Suppressor macrophage treated with lipopolysaccharide for 4 hours (primary cell): ENCODE results near the gene PRPF18.
"Not testable (repeated sequence)": the region's sequence is repeated elsewhere in the genome, so short reads cannot be mapped to it uniquely, and the experiment has no call there.

Experiments
- DNase-seq: peaks from one replicate; pipeline ENCODE4 v3.0.0-alpha.2; 2020

PRPF18 gene, protein sequence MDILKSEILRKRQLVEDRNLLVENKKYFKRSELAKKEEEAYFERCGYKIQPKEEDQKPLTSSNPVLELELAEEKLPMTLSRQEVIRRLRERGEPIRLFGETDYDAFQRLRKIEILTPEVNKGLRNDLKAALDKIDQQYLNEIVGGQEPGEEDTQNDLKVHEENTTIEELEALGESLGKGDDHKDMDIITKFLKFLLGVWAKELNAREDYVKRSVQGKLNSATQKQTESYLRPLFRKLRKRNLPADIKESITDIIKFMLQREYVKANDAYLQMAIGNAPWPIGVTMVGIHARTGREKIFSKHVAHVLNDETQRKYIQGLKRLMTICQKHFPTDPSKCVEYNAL

GRCh38 chr10:13586676-13587355 lies at the start of gene PRPF18:
PRPF18 (plus strand) TSS chr10:13586965; CDS start chr10:13587087, 122 bp downstream.
- peak; percentile 95 for DNase-seq

- DNase-seq: not testable (repeated sequence)
Observed at GRCh38 chr10:13537985-13538384, 48.8 kb upstream of the PRPF18 start.

- no peak for DNase-seq
Observed at GRCh38 chr10:13542533-13542932, 44.2 kb upstream of the PRPF18 start.

DNA sequence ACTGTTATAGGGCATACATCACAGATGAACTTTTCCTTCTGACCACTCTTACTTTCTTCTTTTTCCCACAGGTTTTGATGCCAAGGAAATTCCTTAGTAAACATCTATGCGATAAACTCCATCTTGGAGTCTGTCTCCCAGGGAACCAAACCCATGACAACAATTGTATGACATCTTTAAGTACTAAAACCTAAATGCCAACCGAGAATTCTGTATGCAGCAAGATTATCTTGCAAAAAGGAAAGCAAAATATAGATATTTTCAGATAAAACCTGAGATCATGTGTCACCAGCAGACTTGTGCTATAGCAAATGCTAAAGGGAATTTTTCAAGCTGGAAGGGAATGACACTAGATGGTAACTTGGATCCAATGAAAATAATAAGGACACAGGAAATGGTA lies 36.0 kb upstream of the PRPF18 start:
- no peak for DNase-seq

DNA sequence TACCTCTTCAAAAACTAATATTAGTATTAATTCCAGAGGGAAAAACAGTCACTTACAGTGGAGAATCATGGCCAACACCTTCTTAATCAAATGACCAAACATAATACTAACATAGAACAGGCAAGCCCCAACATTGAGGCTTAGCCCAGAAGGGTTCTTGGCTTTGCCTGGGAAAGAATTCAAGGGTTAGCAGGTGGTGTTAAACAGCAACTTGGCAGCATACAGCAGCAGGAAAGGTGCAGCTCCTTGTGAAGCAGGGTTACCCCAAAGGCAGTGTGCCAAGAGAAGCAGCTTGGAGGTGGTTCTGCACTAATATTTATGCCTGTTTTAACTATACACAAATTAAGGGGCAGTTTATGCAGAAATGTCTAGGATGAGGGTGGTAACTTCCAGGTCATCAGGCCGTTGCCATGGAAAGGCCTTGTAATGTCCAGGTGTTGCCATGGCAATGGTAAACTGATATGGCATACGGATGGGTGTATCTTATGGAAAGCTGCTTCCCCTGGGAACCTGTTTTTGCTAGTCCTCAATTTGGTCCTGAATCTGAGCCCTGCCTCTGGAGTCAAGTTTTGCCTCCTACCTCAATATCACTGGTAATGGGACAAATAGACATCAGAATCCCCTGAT lies 30.8 kb upstream of the PRPF18 start:
- no peak for DNase-seq

- no peak for DNase-seq
Observed at GRCh38 chr10:13559124-13559700, 27.6 kb upstream of the PRPF18 start.

- no peak for DNase-seq
Observed at GRCh38 chr10:13560597-13560996, 26.2 kb upstream of the PRPF18 start.

DNA sequence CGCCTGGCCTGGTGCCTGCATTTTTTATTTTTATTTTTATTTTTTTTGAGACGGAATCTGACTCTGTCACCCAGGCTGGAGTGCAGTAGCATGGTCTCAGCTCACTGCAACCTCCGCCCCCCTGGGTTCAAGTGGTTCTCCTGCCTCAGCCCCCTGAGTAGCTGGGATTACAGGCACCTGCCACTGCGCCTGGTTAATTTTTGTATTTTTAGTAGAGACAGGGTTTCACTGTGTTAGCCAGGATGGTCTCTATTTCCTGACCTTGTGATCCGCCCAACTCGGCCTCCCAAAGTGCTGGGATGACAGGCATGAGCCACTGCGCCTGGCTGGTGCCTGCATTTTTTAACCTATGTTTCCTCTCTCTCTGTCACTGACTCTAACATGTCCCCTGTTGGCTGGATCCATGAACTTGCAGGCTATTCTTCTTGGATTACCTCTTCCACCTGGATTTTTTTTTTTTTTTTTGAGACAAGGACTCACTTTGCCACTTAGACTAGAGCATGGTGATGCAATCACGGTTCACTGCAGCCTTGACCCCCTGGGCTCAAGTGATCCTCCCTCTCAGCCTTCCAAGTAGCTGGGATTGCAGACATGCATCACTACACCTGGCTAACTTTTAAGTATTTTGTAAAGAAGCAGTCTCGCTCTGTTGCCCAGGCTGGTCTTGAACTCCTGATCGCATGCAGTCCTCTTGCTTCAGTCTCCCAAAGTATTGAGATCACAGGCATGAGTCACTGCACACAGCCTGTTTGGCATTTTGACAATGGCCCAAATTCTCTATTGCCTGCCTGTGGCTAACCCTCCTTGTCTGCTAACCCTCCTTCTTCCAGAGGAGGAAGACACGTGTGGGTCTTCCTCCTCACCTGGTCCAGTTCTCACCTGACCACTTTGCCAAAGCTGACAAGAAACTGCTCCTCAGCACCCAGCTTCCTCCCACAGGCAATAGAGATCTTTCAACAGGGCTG lies 23.0 kb upstream of the PRPF18 start:
- DNase-seq: no peak

GRCh38 chr10:13564576-13564975 lies 22.2 kb upstream of the PRPF18 start:
- DNase-seq: no peak

- DNase-seq: peak; percentile 75
Observed at GRCh38 chr10:13567030-13567429, 19.7 kb upstream of the PRPF18 start.

DNA sequence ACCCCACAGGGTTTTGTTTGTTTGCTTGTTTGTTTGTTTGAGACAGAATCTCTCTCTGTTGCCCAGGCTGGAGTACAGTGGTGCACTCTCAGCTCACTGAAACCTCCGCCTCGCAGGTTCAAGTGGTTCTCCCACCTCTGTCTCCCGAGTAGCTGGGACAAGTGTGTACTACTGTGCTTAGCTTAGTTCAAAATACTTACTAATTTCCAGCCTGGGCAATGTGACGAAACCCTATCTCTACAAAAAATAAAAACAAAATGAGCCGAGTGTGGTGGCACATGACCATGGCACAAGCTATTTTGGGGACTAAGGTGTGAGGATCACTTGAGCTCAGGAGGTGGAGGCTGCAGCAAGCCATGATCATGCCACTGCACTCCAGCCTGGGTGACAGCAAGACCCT lies 15.2 kb upstream of the PRPF18 start:
- DNase-seq: no peak

GRCh38 chr10:13573960-13574359 lies 12.8 kb upstream of the PRPF18 start:
- no peak for DNase-seq

- DNase-seq: no peak
Observed at GRCh38 chr10:13585195-13585751, 1.5 kb upstream of the PRPF18 start.

DNA sequence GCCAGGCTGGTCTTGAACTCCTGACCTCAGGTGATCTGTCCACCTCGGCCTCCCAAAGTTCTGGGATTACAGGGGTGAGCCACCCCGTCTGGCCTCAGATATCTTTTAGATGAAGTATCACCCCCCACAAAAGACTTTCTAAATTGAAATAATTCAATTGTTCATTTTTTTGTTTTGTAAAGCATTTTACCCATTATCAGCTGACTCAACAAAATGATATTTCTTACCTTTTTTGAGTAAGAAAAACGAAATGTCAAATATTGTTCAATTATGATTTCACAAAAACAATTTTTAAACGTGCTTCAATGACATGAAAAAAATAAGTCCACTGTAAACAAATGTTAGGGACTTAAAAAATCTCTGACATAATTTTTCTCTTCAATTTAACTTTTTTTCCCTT lies 822 bp upstream of the PRPF18 start:
- no peak for DNase-seq

GRCh38 chr10:13587391-13587790 lies 626 bp downstream of the PRPF18 start:
- no peak for DNase-seq

- DNase-seq: no peak
Observed at GRCh38 chr10:13589316-13589715, 2.6 kb downstream of the PRPF18 start.

GRCh38 chr10:13590886-13591285 lies 4.1 kb downstream of the PRPF18 start:
- DNase-seq: no peak

DNA sequence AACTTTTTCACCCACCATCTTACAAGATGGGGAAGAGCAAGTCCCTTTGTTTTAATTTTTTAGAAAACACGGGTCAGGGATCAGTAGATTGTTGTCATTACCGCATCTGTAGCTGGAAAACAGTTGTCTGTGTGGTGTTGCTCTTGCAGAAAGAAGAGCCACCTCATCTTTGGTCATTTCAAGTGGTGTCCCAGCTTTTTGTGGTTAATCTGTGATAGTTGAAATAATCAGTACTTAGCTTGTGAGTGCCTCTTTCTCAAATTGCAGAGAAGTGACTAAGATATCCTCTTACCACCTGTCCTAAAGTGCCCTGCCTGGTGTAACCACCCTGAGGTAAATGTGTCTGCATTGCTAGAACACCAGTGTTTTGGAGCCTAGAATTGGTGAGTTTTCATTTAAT lies 5.5 kb downstream of the PRPF18 start:
- DNase-seq: no peak

- no peak for DNase-seq
Observed at GRCh38 chr10:13593535-13593934, 6.8 kb downstream of the PRPF18 start.

DNA sequence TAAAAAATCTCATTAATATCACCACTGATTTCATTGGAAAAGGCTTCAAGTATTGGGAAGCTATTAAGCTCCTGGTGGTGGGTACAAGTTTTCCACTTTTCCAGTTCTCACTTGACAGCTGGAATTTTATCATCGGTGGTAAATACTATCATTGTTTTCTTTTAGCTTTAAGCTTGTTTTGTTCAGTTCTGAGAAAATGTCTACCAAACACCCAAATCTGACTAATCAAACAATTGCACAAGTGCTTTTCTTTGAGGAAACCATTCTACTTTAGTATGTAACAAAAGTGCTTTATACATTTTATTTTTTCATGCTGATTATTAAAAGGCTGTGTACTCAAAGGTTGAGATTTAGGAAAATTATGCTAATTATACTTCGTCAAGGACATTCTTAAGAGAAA lies 7.9 kb downstream of the PRPF18 start:
- DNase-seq: no peak

DNA sequence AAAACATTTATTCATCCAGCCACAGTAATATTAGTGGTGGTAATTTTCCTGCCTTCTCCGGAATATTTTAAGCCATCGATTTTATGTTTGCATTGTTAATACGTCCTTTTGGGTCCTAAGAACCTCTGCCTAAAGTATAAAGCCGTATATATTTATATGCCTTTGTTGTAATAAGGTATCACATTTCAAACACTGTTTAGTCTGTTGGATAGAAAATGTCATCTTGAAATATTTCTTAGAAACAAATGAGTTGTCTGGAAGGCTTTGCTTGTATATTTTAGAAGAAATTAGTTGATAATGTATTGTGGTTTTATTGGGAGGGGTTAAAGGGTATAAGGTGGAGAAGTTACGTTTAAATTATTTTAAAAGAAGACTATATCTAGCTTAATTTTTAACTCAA lies 11.1 kb downstream of the PRPF18 start:
- DNase-seq: no peak

DNA sequence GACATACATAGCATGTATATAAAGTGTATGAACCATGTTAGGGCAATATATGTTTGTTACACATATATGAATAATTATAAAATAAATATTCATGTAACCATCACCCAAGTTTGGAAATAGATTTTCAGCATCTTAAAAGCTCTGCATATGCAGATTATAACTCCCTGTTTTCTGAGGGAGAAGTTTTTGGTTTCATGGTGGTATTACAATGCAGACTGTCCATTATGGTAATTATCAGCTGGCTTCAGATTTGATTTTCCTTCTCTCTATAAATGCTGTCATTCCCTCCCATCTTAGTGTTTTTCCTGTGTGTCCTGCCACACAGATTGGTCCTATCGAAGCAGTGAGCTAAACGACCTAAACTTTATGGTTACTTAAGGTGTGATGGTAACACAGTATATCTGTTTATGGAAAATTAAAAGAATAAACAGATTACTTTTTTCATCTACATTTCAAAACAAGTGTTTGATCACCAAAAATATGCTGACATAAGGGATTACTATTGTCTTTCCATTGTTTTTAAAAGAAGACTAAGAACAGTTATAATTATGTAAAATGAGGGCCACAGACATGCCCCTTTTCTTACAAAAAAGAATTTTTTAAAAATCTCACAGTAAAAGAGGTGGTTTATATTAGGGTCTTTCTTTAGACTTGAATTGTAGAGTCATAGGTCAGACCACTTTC lies 17.7 kb downstream of the PRPF18 start:
- no peak for DNase-seq
